HL-60 (cell line): ENCODE measurements around the gene ZNF800.

Source experiments
- CTCF ChIP-seq: IDR thresholded peaks from one replicate; pipeline ENCODE4 v1.5.1; 2011; ENCODE audit warnings: low read length, control low read depth, inconsistent platforms; ENCODE audit not compliant: insufficient read depth
- POLR2AphosphoS5 ChIP-seq: IDR thresholded peaks from 2 replicates; pipeline ENCODE4 v1.6.1; 2012; ENCODE audit warnings: low read depth
- REST ChIP-seq: IDR thresholded peaks from 2 replicates; pipeline ENCODE4 v1.6.1; 2012; ENCODE audit warnings: low read depth; ENCODE audit not compliant: insufficient replicate concordance

GRCh38 chr7:127387974-127388373 lies 4.5 kb downstream of the ZNF800 start:
- TF ChIP-seq POLR2AphosphoS5 (no peak), CTCF (no peak), REST (no peak)
